Stimulated activated naive B cell treated with anti-CD40 and anti-IgM and Interleukin-4, amounts not matched to agents 10 μg/mL and 1 μg/mL and 100 μg/mL, for 72 hours (primary cell): ENCODE results near the gene MMP11.

Experiments used
- ATAC-seq, 2 donors: fragments of 150-1000 bp; cut with Tn5 transposase; replicated peaks; 2 replicates each; pipeline ENCODE4 v1.10.0; 2021; ENCODE audit warnings: moderate library complexity in 1 of 2
- DNase-seq: peaks from one replicate; pipeline ENCODE4 v3.0.0; 2021
- H3K27ac Mint-ChIP-seq: one replicate; pipeline ENCODE4 v1.8.0; 2022; ENCODE audit warnings: mild to moderate bottlenecking, mixed read lengths
- H3K27me3 Mint-ChIP-seq, 2 donors: one replicate each; pipeline ENCODE4 v1.8.0; 2022; ENCODE audit warnings: mixed read lengths in 2 of 2
- H3K36me3 Mint-ChIP-seq, 2 donors: one replicate each; pipeline ENCODE4 v1.8.0; 2022; ENCODE audit warnings: mixed read lengths in 2 of 2, mild to moderate bottlenecking in 1 of 2
- H3K4me1 Mint-ChIP-seq, 2 donors: one replicate each; pipeline ENCODE4 v1.8.0; 2022; ENCODE audit warnings: mixed read lengths in 2 of 2, mild to moderate bottlenecking in 1 of 2
- H3K4me3 Mint-ChIP-seq, 2 donors: one replicate each; pipeline ENCODE4 v1.8.0; 2022; ENCODE audit warnings: mild to moderate bottlenecking in 2 of 2, mixed read lengths in 2 of 2, moderate library complexity in 1 of 2
- H3K9me3 Mint-ChIP-seq, 2 donors: one replicate each; pipeline ENCODE4 v1.8.0; 2022; ENCODE audit warnings: mixed read lengths in 2 of 2, mild to moderate bottlenecking in 1 of 2

The MMP11 gene

GRCh38 chr22:23816156-23816976 lies 43.7 kb downstream of the MMP11 start:
- no peak overlapping the region for H3K4me3 Mint-ChIP-seq
- no peaks in the 10 kb centered on the region for H3K9me3 Mint-ChIP-seq
- DNase-seq (no peak), ATAC-seq (no peak)
- H3K27me3 Mint-ChIP-seq, result no peaks in the 10 kb centered on the region
- peaks cover 58 to 72% of the 10 kb centered on the region in 2 donors for H3K36me3 Mint-ChIP-seq
- peaks cover 41 to 50% of the 10 kb centered on the region in 2 donors for H3K4me1 Mint-ChIP-seq
- H3K27ac Mint-ChIP-seq, result no peak overlapping the region

- Mint-ChIP-seq H3K4me3 (peak overlapping the region in 1 of 2 donors; percentile 37), H3K27me3 (no peaks in the 10 kb centered on the region), H3K4me1 (peaks cover 39 to 48% of the 10 kb centered on the region in 2 donors), H3K9me3 (no peaks in the 10 kb centered on the region), H3K27ac (no peak overlapping the region), H3K36me3 (peaks cover 56 to 72% of the 10 kb centered on the region in 2 donors)
- DNase-seq (no peak), ATAC-seq (no peak)
Measured at GRCh38 chr22:23817146-23817545, 44.5 kb downstream of the MMP11 start.

DNA sequence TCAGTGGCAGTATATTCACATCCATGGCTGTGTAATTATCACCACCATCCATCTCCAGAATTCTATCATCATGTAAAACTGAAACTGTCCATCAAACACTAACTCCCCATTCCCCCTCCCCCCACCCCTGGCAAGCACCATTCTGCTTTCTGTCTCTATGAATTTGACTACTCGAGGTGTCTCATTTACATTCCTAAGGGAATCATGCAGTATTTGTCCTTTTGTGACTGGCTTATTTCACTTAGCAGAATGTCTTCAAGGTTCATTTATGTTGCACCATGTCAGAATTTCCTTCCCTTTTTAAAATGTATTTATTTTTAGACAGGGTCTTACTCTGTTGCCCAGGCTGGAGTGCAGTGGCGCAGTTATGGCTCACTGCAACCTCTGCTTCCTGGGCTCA lies 45.9 kb downstream of the MMP11 start:
- peaks cover 42 to 53% of the 10 kb centered on the region in 2 donors for H3K4me1 Mint-ChIP-seq
- H3K9me3 Mint-ChIP-seq, result no peaks in the 10 kb centered on the region
- H3K27ac Mint-ChIP-seq, result peak overlapping the region; percentile 81
- DNase-seq, result no peak
- ATAC-seq, result peak; percentile 19 to 47
- peaks cover 62 to 75% of the 10 kb centered on the region in 2 donors for H3K36me3 Mint-ChIP-seq
- no peak overlapping the region for H3K4me3 Mint-ChIP-seq
- H3K27me3 Mint-ChIP-seq, result no peaks in the 10 kb centered on the region

DNA sequence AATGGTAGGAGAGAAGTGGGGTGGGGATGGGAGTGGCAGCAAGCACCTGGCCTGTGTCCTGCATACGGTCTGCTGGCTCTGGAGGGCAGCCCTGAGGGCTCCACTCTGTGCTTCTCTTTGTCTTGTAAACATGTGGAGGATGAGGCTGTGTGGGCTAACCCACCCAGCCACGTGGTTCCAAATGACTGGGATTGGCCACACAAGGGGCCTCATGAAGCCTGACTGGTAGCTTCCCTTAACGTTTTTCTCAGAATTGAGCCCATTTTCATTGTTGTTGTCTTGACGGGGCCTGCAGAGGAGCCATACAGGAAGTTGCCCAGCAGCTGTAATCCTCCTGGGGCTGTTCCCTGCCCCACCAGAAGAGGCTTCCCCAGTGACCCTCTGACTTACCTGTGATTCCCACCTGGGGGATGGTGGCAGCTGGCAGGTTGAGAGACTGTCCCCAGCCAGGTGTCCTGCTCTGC lies 48.1 kb downstream of the MMP11 start:
- Mint-ChIP-seq H3K27ac (peak overlapping the region; percentile 84), H3K9me3 (no peaks in the 10 kb centered on the region), H3K4me1 (peaks cover 50 to 72% of the 10 kb centered on the region in 2 donors), H3K27me3 (no peaks in the 10 kb centered on the region), H3K36me3 (peaks cover 64 to 86% of the 10 kb centered on the region in 2 donors), H3K4me3 (peak overlapping the region; percentile 18 to 19)
- ATAC-seq, result peak; percentile 80 to 88
- no peak for DNase-seq

GRCh38 chr22:23822101-23822671 lies 49.5 kb downstream of the MMP11 start:
- H3K27me3 Mint-ChIP-seq, result no peaks in the 10 kb centered on the region

GRCh38 chr22:23823331-23823791 lies 50.7 kb downstream of the MMP11 start:
- H3K4me3 Mint-ChIP-seq, result no peak overlapping the region
- DNase-seq (no peak), ATAC-seq (no peak)
- H3K36me3 Mint-ChIP-seq, result peaks cover 53 to 78% of the 10 kb centered on the region in 2 donors
- no peaks in the 10 kb centered on the region for H3K27me3 Mint-ChIP-seq
- H3K27ac Mint-ChIP-seq, result peak overlapping the region; percentile 37
- peaks cover 42 to 68% of the 10 kb centered on the region in 2 donors for H3K4me1 Mint-ChIP-seq
- H3K9me3 Mint-ChIP-seq, result no peaks in the 10 kb centered on the region

More at GRCh38 chr22:23822101-23822671, 49.5 kb downstream of the MMP11 start:
- DNase-seq (no peak), ATAC-seq (no peak)
- Mint-ChIP-seq H3K9me3 (no peaks in the 10 kb centered on the region), H3K4me3 (no peak overlapping the region), H3K27ac (peak overlapping the region; percentile 32), H3K36me3 (peaks cover 56 to 79% of the 10 kb centered on the region in 2 donors), H3K4me1 (peaks cover 44 to 72% of the 10 kb centered on the region in 2 donors)

DNA sequence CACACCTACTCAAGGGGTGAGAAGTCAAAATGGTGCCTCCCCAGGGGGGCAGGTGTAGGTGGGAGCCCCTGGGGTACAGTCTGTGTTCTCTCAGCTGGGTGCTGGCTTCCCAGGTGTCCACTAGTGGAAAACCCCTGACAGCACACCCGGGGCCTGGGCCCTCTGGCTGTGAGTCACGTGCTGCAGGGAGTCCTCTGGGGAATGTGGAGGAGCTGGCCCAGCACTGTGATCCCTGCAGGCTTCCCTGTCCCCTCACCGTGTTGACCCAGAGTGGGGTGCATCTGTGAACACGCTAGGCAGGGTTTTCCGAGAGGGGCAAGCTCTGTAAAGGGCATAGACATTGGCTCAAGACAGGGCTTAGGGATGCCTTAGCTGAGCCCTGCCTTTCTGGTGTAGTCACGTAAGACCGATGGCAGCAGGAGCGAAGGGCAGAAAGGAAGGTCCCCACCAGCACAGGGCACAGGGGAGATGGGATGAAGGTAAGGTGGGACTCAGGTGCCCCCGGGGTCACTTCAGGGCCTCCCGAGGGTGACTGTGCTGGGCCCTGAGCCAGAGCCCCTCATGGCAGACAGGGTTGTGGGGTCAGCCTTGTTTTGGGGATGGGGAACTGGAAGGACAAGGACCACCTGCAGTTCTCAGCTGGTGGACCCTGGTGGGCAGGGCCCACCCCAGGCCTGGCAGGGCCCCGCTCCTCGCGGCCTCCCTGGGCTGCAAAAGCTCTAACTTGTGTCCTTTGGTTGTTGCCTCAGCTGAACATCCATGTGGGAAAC lies 52.0 kb downstream of the MMP11 start:
- H3K36me3 Mint-ChIP-seq, result peaks cover 51 to 76% of the 10 kb centered on the region in 2 donors
- no peak for DNase-seq
- no peaks in the 10 kb centered on the region for H3K9me3 Mint-ChIP-seq
- H3K4me3 Mint-ChIP-seq, result no peak overlapping the region
- H3K27me3 Mint-ChIP-seq, result no peaks in the 10 kb centered on the region
- H3K4me1 Mint-ChIP-seq, result peaks cover 41 to 70% of the 10 kb centered on the region in 2 donors
- no peak for ATAC-seq
- H3K27ac Mint-ChIP-seq, result peak overlapping the region; percentile 63

GRCh38 chr22:23825246-23825905 lies 52.7 kb downstream of the MMP11 start:
- peaks cover 37 to 70% of the 10 kb centered on the region in 2 donors for H3K4me1 Mint-ChIP-seq
- H3K4me3 Mint-ChIP-seq, result no peak overlapping the region
- DNase-seq (no peak), ATAC-seq (no peak)
- no peaks in the 10 kb centered on the region for H3K9me3 Mint-ChIP-seq
- peak overlapping the region; percentile 59 for H3K27ac Mint-ChIP-seq
- H3K27me3 Mint-ChIP-seq, result no peaks in the 10 kb centered on the region
- peaks cover 47 to 74% of the 10 kb centered on the region in 2 donors for H3K36me3 Mint-ChIP-seq

GRCh38 chr22:23826510-23827350 lies 54.1 kb downstream of the MMP11 start:
- no peaks in the 10 kb centered on the region for H3K9me3 Mint-ChIP-seq
- H3K4me1 Mint-ChIP-seq, result peaks cover 30 to 60% of the 10 kb centered on the region in 2 donors
- DNase-seq (no peak), ATAC-seq (no peak)
- H3K4me3 Mint-ChIP-seq, result no peak overlapping the region
- peaks cover 42 to 66% of the 10 kb centered on the region in 2 donors for H3K36me3 Mint-ChIP-seq
- H3K27me3 Mint-ChIP-seq, result no peaks in the 10 kb centered on the region
- peak overlapping the region; percentile 20 for H3K27ac Mint-ChIP-seq

GRCh38 chr22:23827351-23827995 lies 54.8 kb downstream of the MMP11 start:
- DNase-seq (no peak), ATAC-seq (no peak)
- Mint-ChIP-seq H3K4me1 (peaks cover 30 to 58% of the 10 kb centered on the region in 2 donors), H3K27me3 (no peaks in the 10 kb centered on the region), H3K9me3 (no peaks in the 10 kb centered on the region), H3K36me3 (peaks cover 40 to 65% of the 10 kb centered on the region in 2 donors), H3K4me3 (no peak overlapping the region), H3K27ac (peak overlapping the region; percentile 59)

DNA sequence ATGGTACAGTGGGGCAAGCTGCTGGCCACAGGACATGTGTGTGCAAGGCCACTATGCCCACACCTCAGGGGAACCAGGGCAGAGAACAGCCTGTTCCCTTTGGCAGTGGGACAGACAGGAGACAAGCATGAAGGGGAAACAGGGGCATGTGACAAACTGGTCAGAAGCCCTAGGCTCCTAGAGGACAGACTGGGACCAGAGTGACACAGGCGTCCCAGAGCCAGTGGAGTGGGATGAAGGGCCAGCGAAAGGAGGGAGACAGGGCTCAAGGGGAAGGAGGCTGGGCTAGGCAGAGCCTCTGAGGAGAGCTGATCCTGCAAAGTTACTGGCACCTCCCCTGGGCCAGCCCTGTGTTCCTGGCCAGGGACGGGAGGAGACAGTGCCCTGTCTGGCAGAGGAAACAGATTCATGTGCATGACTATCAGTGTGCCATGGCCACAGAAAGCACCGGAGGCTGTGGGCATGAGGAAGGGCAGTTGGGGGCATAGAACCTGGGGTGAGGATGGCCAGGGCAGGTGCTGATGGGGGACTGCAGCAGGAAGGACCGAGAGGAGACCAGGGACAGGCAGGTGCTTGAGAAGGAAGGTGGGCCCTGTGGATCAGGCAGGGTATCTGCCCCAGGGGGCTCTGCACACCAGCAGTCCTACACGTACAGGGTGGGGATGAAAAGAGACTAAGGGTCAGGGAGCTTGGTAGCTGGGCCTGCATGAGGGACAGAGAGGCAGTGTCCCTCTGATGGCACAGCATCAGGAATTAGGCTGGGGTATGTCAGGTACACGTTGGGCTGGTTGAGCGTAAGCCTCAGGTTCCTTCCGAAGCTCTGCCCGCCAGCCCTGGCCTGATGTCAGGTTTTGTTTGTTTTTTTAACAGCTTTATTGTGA lies 56.4 kb downstream of the MMP11 start:
- H3K4me3 Mint-ChIP-seq, result no peak overlapping the region
- no peak for DNase-seq
- no peak for ATAC-seq
- H3K27me3 Mint-ChIP-seq, result no peaks in the 10 kb centered on the region
- H3K4me1 Mint-ChIP-seq, result peaks cover 23 to 51% of the 10 kb centered on the region in 2 donors
- peaks cover 26 to 50% of the 10 kb centered on the region in 2 donors for H3K36me3 Mint-ChIP-seq
- H3K27ac Mint-ChIP-seq, result peak overlapping the region; percentile 83
- no peaks in the 10 kb centered on the region for H3K9me3 Mint-ChIP-seq

- Mint-ChIP-seq H3K9me3 (no peaks in the 10 kb centered on the region), H3K36me3 (peaks cover 25 to 41% of the 10 kb centered on the region in 2 donors), H3K4me1 (peaks cover 21 to 47% of the 10 kb centered on the region in 2 donors), H3K27ac (no peak overlapping the region), H3K4me3 (no peak overlapping the region), H3K27me3 (no peaks in the 10 kb centered on the region)
- ATAC-seq, result no peak
- no peak for DNase-seq
Measured at GRCh38 chr22:23829845-23830372, 57.3 kb downstream of the MMP11 start.
